Uterus (tissue), 4 donors: ENCODE data around the gene SPATA24. TPM values are rescaled to one million over a fixed set of nuclear protein-coding genes. Genes with fewer than 3 reads are reported as not detected.
A peak's percentile ranks its signal among the peaks of the same experiment; 100 is the strongest.

ENCODE experiments used
- DNase-seq, 2 donors: peaks; one replicate each; pipeline ENCODE4 v3.0.0-alpha.2; 2019 to 2020
- H3K27ac ChIP-seq, 2 donors: fragments of 200-600 bp; sonication (generic); 1 replicate in 1 of 2; 2 replicates in 1 of 2; pipeline ENCODE4 v1.5.1; 2016 to 2018
- H3K27me3 ChIP-seq, 2 donors: fragments of 200-600 bp; sonication (generic); one replicate each; pipeline ENCODE4 v1.5.1; 2018 to 2019; ENCODE audit warnings: control low read depth in 1 of 2
- H3K36me3 ChIP-seq, 2 donors: fragments of 200-600 bp; sonication (generic); one replicate each; pipeline ENCODE4 v1.5.1; 2019; ENCODE audit warnings: control low read depth in 1 of 2
- H3K4me1 ChIP-seq, 2 donors: fragments of 200-600 bp; sonication (generic); one replicate each; pipeline ENCODE4 v1.5.1; 2018 to 2019; ENCODE audit warnings: control low read depth in 1 of 2
- H3K4me3 ChIP-seq, 2 donors: fragments of 200-600 bp; sonication (generic); 1 replicate in 1 of 2; 2 replicates in 1 of 2; pipeline ENCODE4 v1.5.1; 2018 to 2019; ENCODE audit warnings: mild to moderate bottlenecking in 1 of 2
- H3K9me3 ChIP-seq, 2 donors: fragments of 200-600 bp; sonication (generic); one replicate each; pipeline ENCODE4 v1.5.1; 2019; ENCODE audit warnings: control low read depth in 1 of 2
- POLR2A ChIP-seq, 2 donors: fragments of 450-650 bp; IDR thresholded peaks; one replicate each; pipeline ENCODE4 v1.6.1; 2016; ENCODE audit warnings: antibody characterized with exemption in 2 of 2, mild to moderate bottlenecking in 1 of 2, moderate library complexity in 1 of 2
- intact Hi-C: fragments of 100-400 bp; cut with DNase I; formaldehyde crosslinking; loops from one replicate; pipeline ENCODE4 v1.15.1; 2023; ENCODE audit warnings: low total_unique reads
- total RNA-seq, 4 donors: library from RNA; depleted of rRNA in 3 of 4; stranded (reverse); fragments of >200 nt in 3 of 4; gene quantifications; one replicate each; pipeline versions ENCODE4 v1.1.0 to v1.2.4, GENCODE V29; 2014 to 2023
- TF ChIP-seq, protein P1 (sequence below), 4 experiments: fragments of 200-600 bp in 2 of 4; fragments of 450-650 bp in 2 of 4; sonication (generic) in 2 of 4; IDR thresholded peaks; one replicate each; pipeline ENCODE4 v1.5.1; 2016 to 2019; ENCODE audit warnings: antibody characterized with exemption in 4 of 4, mild to moderate bottlenecking in 2 of 4, moderate library complexity in 1 of 4
- donor health status: DM: yes; HTN: yes; CAD: no.

SPATA24 gene
- total RNA-seq, 4 donors from 2014 or later: 2.4 to 3.4 TPM; not detected in 2

GRCh38 chr5:139416651-139417050, 12.8 kb upstream of the SPATA24 start:
- H3K4me1 ChIP-seq: peaks cover 0 to 7% of the 10 kb centered on the region in 2 donors
- intact Hi-C loops: loop anchor here (5.0 kb wide), 1 partner anchor 101 kb away; no protein-coding TSS in a partner anchor
- no peak for DNase-seq
- no peaks in the 10 kb centered on the region for H3K9me3 ChIP-seq
- TF ChIP-seq, protein P1, sequence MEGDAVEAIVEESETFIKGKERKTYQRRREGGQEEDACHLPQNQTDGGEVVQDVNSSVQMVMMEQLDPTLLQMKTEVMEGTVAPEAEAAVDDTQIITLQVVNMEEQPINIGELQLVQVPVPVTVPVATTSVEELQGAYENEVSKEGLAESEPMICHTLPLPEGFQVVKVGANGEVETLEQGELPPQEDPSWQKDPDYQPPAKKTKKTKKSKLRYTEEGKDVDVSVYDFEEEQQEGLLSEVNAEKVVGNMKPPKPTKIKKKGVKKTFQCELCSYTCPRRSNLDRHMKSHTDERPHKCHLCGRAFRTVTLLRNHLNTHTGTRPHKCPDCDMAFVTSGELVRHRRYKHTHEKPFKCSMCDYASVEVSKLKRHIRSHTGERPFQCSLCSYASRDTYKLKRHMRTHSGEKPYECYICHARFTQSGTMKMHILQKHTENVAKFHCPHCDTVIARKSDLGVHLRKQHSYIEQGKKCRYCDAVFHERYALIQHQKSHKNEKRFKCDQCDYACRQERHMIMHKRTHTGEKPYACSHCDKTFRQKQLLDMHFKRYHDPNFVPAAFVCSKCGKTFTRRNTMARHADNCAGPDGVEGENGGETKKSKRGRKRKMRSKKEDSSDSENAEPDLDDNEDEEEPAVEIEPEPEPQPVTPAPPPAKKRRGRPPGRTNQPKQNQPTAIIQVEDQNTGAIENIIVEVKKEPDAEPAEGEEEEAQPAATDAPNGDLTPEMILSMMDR (IDR thresholded peaks at IDR 0.05): no peak
- no peak for TF ChIP-seq POLR2A (IDR thresholded peaks at IDR 0.05)
- H3K36me3 ChIP-seq: no peaks in the 10 kb centered on the region
- H3K27me3 ChIP-seq: no peaks in the 10 kb centered on the region
- H3K27ac ChIP-seq: peak overlapping the region; percentile 51 to 57
- H3K4me3 ChIP-seq: no peak overlapping the region

DNA sequence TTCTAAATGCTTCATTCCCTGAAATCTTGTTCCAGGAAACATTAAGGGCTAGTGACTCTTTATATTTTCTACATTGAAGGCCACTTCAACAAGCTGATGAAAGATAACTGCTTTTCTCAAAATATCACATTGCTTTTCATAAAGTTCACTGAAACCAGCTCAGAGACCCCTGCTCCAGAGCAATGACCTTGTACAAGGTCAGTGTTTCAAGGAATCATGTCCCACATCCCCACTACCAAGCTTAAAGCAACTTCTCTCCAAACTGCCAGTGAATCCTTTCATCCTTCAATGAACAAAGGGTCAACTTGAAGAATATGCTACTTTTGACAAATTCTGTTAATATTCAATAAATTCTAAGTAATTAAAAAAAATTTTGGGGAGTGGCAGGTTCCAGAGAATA, 12.0 kb upstream of the SPATA24 start:
- peak overlapping the region; percentile 57 for H3K27ac ChIP-seq
- peaks cover 0 to 7% of the 10 kb centered on the region in 2 donors for H3K4me1 ChIP-seq
- DNase-seq: no peak
- no peaks in the 10 kb centered on the region for H3K27me3 ChIP-seq
- no peak for TF ChIP-seq POLR2A (IDR thresholded peaks at IDR 0.05)
- TF ChIP-seq, protein P1 (IDR thresholded peaks at IDR 0.05): no peak
- H3K4me3 ChIP-seq: no peak overlapping the region
- intact Hi-C loops: loop anchor here (5.0 kb wide), 1 partner anchor 101 kb away; no protein-coding TSS in a partner anchor
- no peaks in the 10 kb centered on the region for H3K9me3 ChIP-seq
- no peaks in the 10 kb centered on the region for H3K36me3 ChIP-seq

- no peak overlapping the region for H3K4me3 ChIP-seq
- H3K9me3 ChIP-seq: no peaks in the 10 kb centered on the region
- intact Hi-C loops: loop anchor here (5.0 kb wide), 1 partner anchor 102 kb away; no protein-coding TSS in a partner anchor
- H3K27ac ChIP-seq: peak overlapping the region; percentile 57
- no peak for TF ChIP-seq POLR2A (IDR thresholded peaks at IDR 0.05)
- TF ChIP-seq, protein P1 (IDR thresholded peaks at IDR 0.05): no peak
- no peak for DNase-seq
- no peaks in the 10 kb centered on the region for H3K36me3 ChIP-seq
- no peaks in the 10 kb centered on the region for H3K27me3 ChIP-seq
- H3K4me1 ChIP-seq: peaks cover 1 to 7% of the 10 kb centered on the region in 2 donors
Observed at GRCh38 chr5:139415221-139415861, 11.5 kb upstream of the SPATA24 start.

- H3K4me1 ChIP-seq: peaks cover 7 to 8% of the 10 kb centered on the region in 2 donors
- H3K36me3 ChIP-seq: no peaks in the 10 kb centered on the region
- intact Hi-C loops: loop anchor here (5.0 kb wide), 1 partner anchor 103 kb away; no protein-coding TSS in a partner anchor
Observed at GRCh38 chr5:139414581-139415130, 10.8 kb upstream of the SPATA24 start.

More at GRCh38 chr5:139414581-139415130, 10.8 kb upstream of the SPATA24 start:
- no peak overlapping the region for H3K4me3 ChIP-seq
- H3K27me3 ChIP-seq: no peaks in the 10 kb centered on the region
- peak overlapping the region; percentile 31 to 57 for H3K27ac ChIP-seq
- no peaks in the 10 kb centered on the region for H3K9me3 ChIP-seq
- DNase-seq: no peak
- TF ChIP-seq POLR2A (IDR thresholded peaks at IDR 0.05): no peak
- TF ChIP-seq, protein P1 (IDR thresholded peaks at IDR 0.05): no peak
